ACC112 (cell line): ENCODE data around the gene PPARGC1A.

Experiments
- H2AFZ ChIP-seq: fragments of 200-600 bp; sonication (generic); one replicate; pipeline ENCODE4 v1.6.0; 2017; ENCODE audit warnings: antibody characterized with exemption, low read length; ENCODE audit not compliant: unreplicated experiment
- H3K27ac ChIP-seq: fragments of 200-600 bp; sonication (generic); 2 replicates; pipeline ENCODE4 v1.5.1; 2014; ENCODE audit warnings: low read depth, mild to moderate bottlenecking, antibody characterized with exemption, low read length, moderate library complexity
- H3K27me3 ChIP-seq: fragments of 200-600 bp; sonication (generic); 2 replicates; pipeline ENCODE4 v1.6.1; 2014; ENCODE audit warnings: mild to moderate bottlenecking, antibody characterized with exemption, low read length, moderate library complexity, mixed read lengths; ENCODE audit not compliant: insufficient read depth
- H3K36me3 ChIP-seq: fragments of 200-600 bp; sonication (generic); 2 replicates; pipeline ENCODE4 v1.6.1; 2016; ENCODE audit warnings: mild to moderate bottlenecking, antibody characterized with exemption, low read length, moderate library complexity, mixed read lengths; ENCODE audit not compliant: insufficient read depth
- H3K4me1 ChIP-seq: fragments of 200-600 bp; sonication (generic); one replicate; pipeline ENCODE4 v1.6.1; 2016; ENCODE audit warnings: low read length, mixed read lengths; ENCODE audit not compliant: insufficient read depth, unreplicated experiment, control insufficient read depth
- H3K4me3 ChIP-seq: fragments of 200-600 bp; sonication (generic); 2 replicates; pipeline ENCODE4 v1.5.1; 2014; ENCODE audit warnings: mild to moderate bottlenecking, low read depth, low read length
- H3K79me2 ChIP-seq: fragments of 200-600 bp; sonication (generic); one replicate; pipeline ENCODE4 v1.6.0; 2016; ENCODE audit warnings: low read length; ENCODE audit not compliant: control insufficient read depth, unreplicated experiment, insufficient read depth

Gene PPARGC1A

GRCh38 chr4:23746027-23746426, 143.8 kb downstream of the PPARGC1A start:
- Histone ChIP-seq H3K27ac (no peak overlapping the region), H3K36me3 (no peaks in the 10 kb centered on the region), H3K4me1 (no peaks in the 10 kb centered on the region), H3K4me3 (no peak overlapping the region), H3K79me2 (no peaks in the 10 kb centered on the region), H2AFZ (no peak overlapping the region), H3K27me3 (peaks cover 4% of the 10 kb centered on the region; the same call in 1 of the 2 replicates)

- H3K27ac ChIP-seq, result no peak overlapping the region
- no peak overlapping the region for H3K4me3 ChIP-seq
- H3K4me1 ChIP-seq, result no peaks in the 10 kb centered on the region
- no peak overlapping the region for H2AFZ ChIP-seq
- no peaks in the 10 kb centered on the region for H3K36me3 ChIP-seq
- no peaks in the 10 kb centered on the region for H3K79me2 ChIP-seq
- peaks cover 4% of the 10 kb centered on the region; the same call in 1 of the 2 replicates for H3K27me3 ChIP-seq
Observed at GRCh38 chr4:23745377-23745776, 144.5 kb downstream of the PPARGC1A start.
